Transverse colon (tissue), 4 donors: ENCODE results near the gene GPX4. TPM values are rescaled to one million over a fixed set of nuclear protein-coding genes. Genes with fewer than 3 reads are reported as not detected.

Experiments
- DNase-seq: peaks from one replicate; pipeline ENCODE4 v3.0.0-alpha.2; 2019
- H3K27ac ChIP-seq, 4 donors: fragments of 200-600 bp; sonication (generic); 2 replicates each; pipeline ENCODE4 v1.5.1; 2016 to 2018; ENCODE audit warnings: inconsistent platforms in 4 of 4
- H3K27me3 ChIP-seq: fragments of 200-600 bp; sonication (generic); 2 replicates; pipeline ENCODE4 v1.5.1; 2017; ENCODE audit warnings: inconsistent platforms
- H3K36me3 ChIP-seq, 4 donors: fragments of 200-600 bp; sonication (generic); 2 replicates each; pipeline ENCODE4 v1.5.1; 2017 to 2019; ENCODE audit warnings: inconsistent platforms in 4 of 4
- H3K4me1 ChIP-seq, 4 donors: fragments of 200-600 bp; sonication (generic); 2 replicates each; pipeline ENCODE4 v1.5.1; 2017 to 2020; ENCODE audit warnings: inconsistent platforms in 4 of 4
- H3K4me3 ChIP-seq, 4 donors: fragments of 200-600 bp; sonication (generic); 1 replicate in 1 of 4; 2 replicates in 3 of 4; pipeline versions ENCODE4 v1.5.1 to v1.6.1; 2017 to 2019; ENCODE audit warnings: inconsistent platforms in 4 of 4
- H3K9me3 ChIP-seq, 2 donors: fragments of 200-600 bp; sonication (generic); 2 replicates each; pipeline ENCODE4 v1.5.1; 2017 to 2019; ENCODE audit warnings: inconsistent platforms in 2 of 2
- EP300 ChIP-seq: sonication (generic); formaldehyde crosslinking; IDR thresholded peaks from one replicate; pipeline ENCODE4 v1.6.1; 2017; ENCODE audit warnings: antibody characterized with exemption, low read depth
- POLR2A ChIP-seq: fragments of 450-650 bp; IDR thresholded peaks from one replicate; pipeline ENCODE4 v1.6.1; 2016; ENCODE audit warnings: antibody characterized with exemption, mild to moderate bottlenecking, moderate library complexity
- POLR2AphosphoS5 ChIP-seq, 3 donors: sonication (generic); formaldehyde crosslinking; IDR thresholded peaks; one replicate each; pipeline ENCODE4 v1.6.1; 2016; ENCODE audit warnings: antibody characterized with exemption in 3 of 3
- WGBS, 2 donors: methylation state at CpG; one replicate each; pipeline ENCODE4 v1.1.5; 2018; ENCODE audit warnings: low coverage in 1 of 2; 5-methylcytosine and 5-hydroxymethylcytosine counted together
- in situ Hi-C, 4 donors: fragments of 200-750 bp; cut with MboI; loops; one replicate each; pipeline versions ENCODE4 v1.15.0 to v1.15.1; 2017; ENCODE audit warnings: low sequenced_read_pairs in 3 of 4, low pct_ligation_motif_present in 1 of 4, low pct_unique_long_range_greater_than_20kb in 1 of 4
- intact Hi-C: fragments of 100-400 bp; cut with DNase I; formaldehyde crosslinking; loops from one replicate; pipeline ENCODE4 v1.15.1; 2023; ENCODE audit warnings: low total_unique reads
- total RNA-seq, 4 donors: library from RNA; depleted of rRNA; stranded (reverse); fragments of >200 nt; gene quantifications; one replicate each; pipeline ENCODE4 v1.1.0, GENCODE V29; 2016
- TF ChIP-seq, protein P1 (sequence below), 5 experiments: fragments of 200-600 bp in 3 of 5; fragments of 450-650 bp in 2 of 5; sonication (generic) in 3 of 5; IDR thresholded peaks; 1 replicate in 2 of 5; 2 replicates in 3 of 5; pipeline ENCODE4 v1.5.1; 2016 to 2017; ENCODE audit warnings: antibody characterized with exemption in 5 of 5, inconsistent platforms in 3 of 5, mild to moderate bottlenecking in 2 of 5, moderate library complexity in 1 of 5

GPX4 gene
- total RNA-seq, 4 donors from 2014 or later = 115 to 426 (median 261) TPM

DNA sequence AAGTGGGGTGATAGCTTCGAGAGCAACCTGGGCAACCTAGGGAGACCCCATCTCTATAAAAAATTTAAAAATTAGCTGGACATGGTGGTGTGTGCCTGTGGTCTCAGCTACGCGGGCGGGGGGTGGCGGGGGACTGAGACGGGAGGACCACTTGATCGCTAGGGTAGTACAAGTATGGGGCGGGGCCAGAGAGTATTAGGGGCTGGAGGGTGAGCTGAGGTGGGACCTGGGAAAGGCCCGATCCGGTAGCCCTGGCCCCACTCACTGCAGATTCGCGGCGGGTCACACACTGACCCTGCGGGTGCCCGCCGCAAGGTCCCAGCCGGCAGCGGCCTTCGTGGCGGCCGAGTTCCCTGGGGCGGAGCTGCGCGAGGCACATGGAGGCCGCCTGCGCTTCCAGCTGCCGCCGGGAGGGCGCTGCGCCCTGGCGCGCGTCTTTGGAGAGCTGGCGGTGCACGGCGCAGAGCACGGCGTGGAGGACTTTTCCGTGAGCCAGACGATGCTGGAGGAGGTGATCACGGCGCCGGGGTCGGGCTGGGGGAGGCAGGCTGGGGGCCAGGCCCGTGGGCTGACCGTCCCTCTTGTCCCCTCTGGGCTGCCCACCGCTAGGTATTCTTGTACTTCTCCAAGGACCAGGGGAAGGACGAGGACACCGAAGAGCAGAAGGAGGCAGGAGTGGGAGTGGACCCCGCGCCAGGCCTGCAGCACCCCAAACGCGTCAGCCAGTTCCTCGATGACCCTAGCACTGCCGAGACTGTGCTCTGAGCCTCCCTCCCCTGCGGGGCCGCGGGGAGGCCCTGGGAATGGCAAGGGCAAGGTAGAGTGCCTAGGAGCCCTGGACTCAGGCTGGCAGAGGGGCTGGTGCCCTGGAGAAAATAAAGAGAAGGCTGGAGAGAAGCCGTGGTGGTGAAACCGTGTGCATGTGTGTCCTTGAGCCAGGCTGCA is 38.9 kb upstream of the GPX4 start:
- peaks cover 36% of the 10 kb centered on the region for H3K27me3 ChIP-seq
- intact Hi-C loops = no loop called here
- DNase-seq = peak; percentile 81
- peak overlapping the region; percentile 5 to 41 (median 36) for H3K27ac ChIP-seq
- 8 to 50% methylated on average over 1 to 60 of the region's 60 CpGs for WGBS, 2 donors
- H3K4me3 ChIP-seq = peak overlapping the region in 1 of 4 donors; percentile 12
- H3K4me1 ChIP-seq = peaks cover 34 to 53% (median 47%) of the 10 kb centered on the region in 4 donors
- H3K36me3 ChIP-seq = no peaks in the 10 kb centered on the region
- peak in 1 of 3 donors; percentile 29 for TF ChIP-seq POLR2AphosphoS5 (IDR thresholded peaks at IDR 0.05)
- no peak for TF ChIP-seq EP300
- TF ChIP-seq, protein P1, sequence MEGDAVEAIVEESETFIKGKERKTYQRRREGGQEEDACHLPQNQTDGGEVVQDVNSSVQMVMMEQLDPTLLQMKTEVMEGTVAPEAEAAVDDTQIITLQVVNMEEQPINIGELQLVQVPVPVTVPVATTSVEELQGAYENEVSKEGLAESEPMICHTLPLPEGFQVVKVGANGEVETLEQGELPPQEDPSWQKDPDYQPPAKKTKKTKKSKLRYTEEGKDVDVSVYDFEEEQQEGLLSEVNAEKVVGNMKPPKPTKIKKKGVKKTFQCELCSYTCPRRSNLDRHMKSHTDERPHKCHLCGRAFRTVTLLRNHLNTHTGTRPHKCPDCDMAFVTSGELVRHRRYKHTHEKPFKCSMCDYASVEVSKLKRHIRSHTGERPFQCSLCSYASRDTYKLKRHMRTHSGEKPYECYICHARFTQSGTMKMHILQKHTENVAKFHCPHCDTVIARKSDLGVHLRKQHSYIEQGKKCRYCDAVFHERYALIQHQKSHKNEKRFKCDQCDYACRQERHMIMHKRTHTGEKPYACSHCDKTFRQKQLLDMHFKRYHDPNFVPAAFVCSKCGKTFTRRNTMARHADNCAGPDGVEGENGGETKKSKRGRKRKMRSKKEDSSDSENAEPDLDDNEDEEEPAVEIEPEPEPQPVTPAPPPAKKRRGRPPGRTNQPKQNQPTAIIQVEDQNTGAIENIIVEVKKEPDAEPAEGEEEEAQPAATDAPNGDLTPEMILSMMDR (IDR thresholded peaks at IDR 0.05) = peak; percentile 82 to 97 (median 88)
- TF ChIP-seq POLR2A = no peak
- in situ Hi-C loops = no loop called here
- H3K9me3 ChIP-seq = no peaks in the 10 kb centered on the region

DNA sequence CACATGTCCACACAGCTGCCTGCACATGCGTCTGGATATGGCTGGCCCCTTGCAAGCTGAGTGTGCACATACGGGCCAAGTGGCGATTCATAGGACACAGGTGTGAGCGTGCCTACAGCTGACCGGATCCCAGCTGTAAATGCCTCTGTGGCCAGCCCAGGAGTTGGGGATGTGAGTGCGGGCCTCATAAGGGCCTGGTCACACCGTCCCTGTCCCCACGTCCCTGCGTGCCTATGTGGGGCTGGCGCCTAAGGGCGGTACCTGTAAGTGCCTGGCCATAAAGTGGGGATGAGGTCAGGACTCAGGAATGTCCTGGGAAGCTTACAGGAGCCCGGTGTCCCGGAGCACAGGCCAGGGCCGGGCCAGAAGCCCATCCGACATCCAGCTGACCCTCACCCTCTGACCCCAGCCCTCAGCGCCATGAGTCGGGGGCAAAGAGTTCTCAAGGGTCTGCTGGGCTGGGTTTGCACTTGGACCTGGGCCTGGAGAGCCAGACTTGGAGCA is 38.1 kb upstream of the GPX4 start:
- Histone ChIP-seq H3K4me1 (peaks cover 34 to 57% (median 50%) of the 10 kb centered on the region in 4 donors), H3K36me3 (no peaks in the 10 kb centered on the region), H3K4me3 (no peak overlapping the region), H3K27ac (peak overlapping the region; percentile 5 to 79 (median 38)), H3K9me3 (no peaks in the 10 kb centered on the region), H3K27me3 (peaks cover 43% of the 10 kb centered on the region)
- intact Hi-C loops (no loop called here), in situ Hi-C loops (no loop called here)
- WGBS, 2 donors = 23% methylated on average over 13 of the region's 17 CpGs; no CpG with 5 or more reads in 1 of the 2 donors
- TF ChIP-seq EP300 (no peak), POLR2AphosphoS5 (IDR thresholded peaks at IDR 0.05) (peak in 2 of 3 donors; percentile 55 to 68), POLR2A (peak; percentile 39)
- peak; percentile 82 for DNase-seq

DNA sequence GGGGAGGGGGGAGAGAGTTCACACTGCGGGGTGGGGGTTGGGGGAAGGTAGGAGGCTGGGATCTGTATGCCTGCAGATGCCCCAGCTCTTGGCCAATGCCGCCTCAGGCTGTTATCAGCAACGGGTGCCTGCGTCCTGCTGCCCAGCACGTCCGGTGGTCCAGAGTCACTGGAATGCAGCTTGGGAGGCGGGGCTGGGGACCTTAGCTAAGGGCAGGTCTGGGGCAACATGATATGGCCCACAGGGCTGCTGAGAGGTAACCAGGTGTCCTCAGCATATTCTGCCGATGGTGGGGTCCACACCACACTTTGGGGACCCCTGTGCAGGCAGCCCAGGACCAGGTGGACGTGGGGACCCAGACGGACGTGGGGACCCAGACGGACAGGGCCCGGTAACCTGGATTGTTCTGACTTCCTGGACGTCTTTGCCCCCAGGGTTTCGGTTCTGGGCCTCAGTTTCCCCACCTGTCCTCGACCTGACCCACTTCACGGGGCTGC is 37.5 kb upstream of the GPX4 start:
- no peak for TF ChIP-seq POLR2AphosphoS5 (IDR thresholded peaks at IDR 0.05)
- TF ChIP-seq, protein P1 (IDR thresholded peaks at IDR 0.05) = no peak
- TF ChIP-seq EP300 = no peak
- TF ChIP-seq POLR2A = no peak
- Histone ChIP-seq H3K9me3 (no peaks in the 10 kb centered on the region), H3K27ac (peak overlapping the region; percentile 73 to 88 (median 79)), H3K4me3 (peak overlapping the region in 3 of 4 donors; percentile 24 to 51 (median 41)), H3K4me1 (peaks cover 34 to 62% (median 53%) of the 10 kb centered on the region in 4 donors), H3K27me3 (peaks cover 50% of the 10 kb centered on the region), H3K36me3 (no peaks in the 10 kb centered on the region)
- 30 to 60% methylated on average over 5 to 11 of the region's 17 CpGs for WGBS, 2 donors
- intact Hi-C loops = no loop called here
- no peak for DNase-seq
- in situ Hi-C loops = no loop called here

DNA sequence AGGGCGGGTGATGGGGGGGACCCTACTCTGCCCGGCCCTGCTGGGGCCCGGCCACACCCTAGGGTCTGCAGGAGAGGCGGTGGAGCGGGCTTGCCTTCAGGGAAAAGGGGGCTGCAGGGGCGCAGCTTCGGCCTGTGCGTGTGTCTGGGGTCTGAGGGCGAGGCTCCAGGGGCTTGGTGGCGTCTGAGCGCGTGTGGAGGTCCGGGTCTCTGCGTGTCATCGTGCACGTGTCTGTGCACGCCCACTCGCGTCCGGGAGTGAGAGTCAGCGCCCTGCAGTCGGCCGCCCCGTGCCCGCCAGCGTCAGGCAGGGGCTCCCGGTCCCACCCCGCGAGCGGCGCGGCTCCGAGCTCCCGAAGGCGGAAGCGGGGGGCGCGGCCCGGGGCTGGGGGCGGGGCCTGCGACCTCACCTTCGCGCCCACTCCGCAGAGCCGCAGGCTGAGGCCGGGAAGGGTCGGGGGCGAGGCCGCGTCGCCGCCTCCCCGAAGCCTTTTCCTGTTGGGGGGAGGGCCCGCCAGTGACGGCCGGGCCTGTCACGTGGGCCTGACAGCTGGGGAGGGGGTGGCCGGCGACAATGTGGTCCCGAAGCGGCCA is 37.0 kb upstream of the GPX4 start, which contains the start of gene ARHGAP45:
TSS of gene ARHGAP45 (plus strand) at position 420 of the 593 bp plus-strand sequence. CDS start 239 bp downstream, outside the sequence.
- no peaks in the 10 kb centered on the region for H3K9me3 ChIP-seq
- peaks cover 34 to 62% (median 57%) of the 10 kb centered on the region in 4 donors for H3K4me1 ChIP-seq
- peak within 1 kb of the TSS; percentile 24 to 51 (median 38) for H3K4me3 ChIP-seq
- 8% methylated on average over 23 of the region's 61 CpGs; no CpG with 5 or more reads in 1 of the 2 donors for WGBS, 2 donors
- intact Hi-C loops (no loop called here), in situ Hi-C loops (no loop called here)
- TF ChIP-seq EP300 = no peak
- no peak for TF ChIP-seq POLR2AphosphoS5 (IDR thresholded peaks at IDR 0.05)
- TF ChIP-seq, protein P1 (IDR thresholded peaks at IDR 0.05) = no peak
- TF ChIP-seq POLR2A = no peak
- peaks cover 55% of the 10 kb centered on the region for H3K27me3 ChIP-seq
- no peaks in the 10 kb centered on the region for H3K36me3 ChIP-seq
- peak within 1 kb of the TSS; percentile 73 to 88 (median 79) for H3K27ac ChIP-seq
- peak; percentile 70 for DNase-seq
